Measurements from ENCODE around the gene ATF6B. TPM values are rescaled to one million over a fixed set of nuclear protein-coding genes. Genes with fewer than 3 reads are reported as not detected.
A peak's percentile ranks its signal among the peaks of the same experiment; 100 is the strongest.

Gene ATF6B
- total RNA-seq, 1 experiment from 2014 or later = 45.3 TPM

DNA sequence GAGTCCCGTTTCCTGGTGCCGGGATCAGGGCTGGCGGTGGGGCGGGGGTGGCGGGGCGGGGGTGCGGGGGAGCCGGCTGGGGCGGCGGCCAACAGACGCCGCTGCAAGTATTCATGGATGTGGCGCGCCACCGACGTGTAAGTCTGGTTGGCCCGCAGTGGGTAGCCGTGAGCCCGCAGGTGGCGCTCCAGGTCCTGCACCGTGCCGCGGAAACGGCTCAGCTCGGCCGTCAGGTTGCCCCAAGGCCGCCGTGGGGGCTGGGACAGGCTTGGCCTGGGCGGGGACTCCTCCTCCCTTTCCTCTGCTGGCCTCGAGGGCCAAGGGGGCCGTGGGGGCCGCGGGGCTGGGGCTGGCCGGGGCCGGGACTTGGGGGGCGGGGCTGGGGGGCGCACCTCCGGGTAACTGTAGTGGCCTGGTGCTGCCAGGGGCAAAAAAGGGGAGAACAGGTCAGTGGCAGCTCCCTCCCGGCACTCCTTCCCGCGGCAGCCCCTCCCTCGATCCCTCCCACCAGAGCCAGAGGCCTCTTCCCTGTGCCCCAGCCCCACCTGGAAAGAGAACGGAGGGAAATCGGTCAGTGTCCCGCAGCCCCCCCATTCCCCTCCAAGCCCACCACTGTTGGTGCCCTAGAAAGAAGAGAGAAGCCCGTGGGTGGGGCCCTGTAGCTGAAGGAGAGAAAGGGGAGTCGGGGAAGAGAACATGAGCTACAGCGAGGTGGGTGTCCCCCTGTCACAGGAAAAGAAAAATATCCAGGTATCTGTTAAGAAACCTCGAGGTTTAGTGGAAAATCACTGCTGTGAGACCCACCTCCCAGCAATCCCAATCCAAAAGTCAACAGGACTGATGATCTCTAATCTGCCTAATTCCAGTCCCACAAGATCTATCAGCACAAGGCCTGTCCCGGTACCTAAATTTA, 40.2 kb downstream of the ATF6B start:
- Histone ChIP-seq H4K91ac (ENCODE audit: insufficient read length, low read depth, low read length) (no peak overlapping the region), H3K23me2 (ENCODE audit: insufficient read length, low read depth, low read length, poor library complexity, severe bottlenecking) (peaks cover 3% of the 10 kb centered on the region), H3K4me2 (ENCODE audit: insufficient read depth, insufficient read length, low read length) (peak overlapping the region; percentile 29), H3K18ac (ENCODE audit: insufficient read length, low read depth, low read length) (peak overlapping the region; percentile 77), H3K27ac (ENCODE audit: insufficient read length, low read depth, low read length) (no peak overlapping the region), H3K79me2 (ENCODE audit: insufficient read depth, low read length) (no peaks in the 10 kb centered on the region), H2BK15ac (ENCODE audit: low read depth, low read length) (no peak overlapping the region), H3K4ac (ENCODE audit: low read depth, low read length) (no peak overlapping the region), H3K4me1 (ENCODE audit: insufficient read depth, low read length) (no peaks in the 10 kb centered on the region), H4K20me1 (ENCODE audit: control insufficient read depth, insufficient read depth, insufficient read length) (no peaks in the 10 kb centered on the region), H2BK5ac (ENCODE audit: insufficient read length, low read length) (no peak overlapping the region), H3K79me1 (ENCODE audit: insufficient read depth, low read depth, low read length, poor library complexity, severe bottlenecking) (no peaks in the 10 kb centered on the region), H4K5ac (ENCODE audit: insufficient read length, low read depth, low read length) (no peak overlapping the region), H4K8ac (replicated peaks; ENCODE audit: insufficient read length, low read depth, low read length) (no peak overlapping the region), H3K56ac (ENCODE audit: insufficient read length, low read depth, low read length) (no peak overlapping the region), H2BK12ac (ENCODE audit: insufficient read length, low read depth, low read length) (no peak overlapping the region), H2AFZ (ENCODE audit: low read length) (no peak overlapping the region), H2BK20ac (ENCODE audit: low read depth, low read length, poor library complexity, severe bottlenecking) (no peak overlapping the region), H3K27me3 (ENCODE audit: insufficient read depth, low read length) (no peaks in the 10 kb centered on the region; the same call in 1 of the 2 replicates), H2AK5ac (ENCODE audit: insufficient read length, low read length) (no peak overlapping the region), H2BK120ac (ENCODE audit: low read depth, low read length, poor library complexity, severe bottlenecking) (no peak overlapping the region), H3K9ac (ENCODE audit: extremely low read depth, insufficient read length, low read length) (no peak overlapping the region), H3T11ph (ENCODE audit: low read length) (no peak overlapping the region), H3K14ac (ENCODE audit: insufficient read depth, low read length) (peak overlapping the region; percentile 79; the same call in 1 of the 2 replicates), H3K9me3 (ENCODE audit: control insufficient read depth, low read depth, low read length) (no peaks in the 10 kb centered on the region), H3K23ac (ENCODE audit: insufficient read length, low read depth, low read length) (no peak overlapping the region)
- Mint-ChIP-seq H3K9me3 (no peaks in the 10 kb centered on the region), H3K27ac (peak overlapping the region in 1 of 3 experiments; percentile 50; a peak in 1 of 7 replicates), H3K36me3 (ENCODE audit: insufficient read depth in 1 of 3, low read depth in 3 of 3) (no peaks in the 10 kb centered on the region; a peak in 1 of 7 replicates), H3K4me3 (peak overlapping the region; percentile 38 to 71), H3K27me3 (ENCODE audit: low read depth) (peaks cover 30% of the 10 kb centered on the region), H3K4me1 (peaks cover 12 to 25% of the 10 kb centered on the region in 2 experiments)
- peak; percentile 94 for DNase-seq
- TF ChIP-seq, protein P1, sequence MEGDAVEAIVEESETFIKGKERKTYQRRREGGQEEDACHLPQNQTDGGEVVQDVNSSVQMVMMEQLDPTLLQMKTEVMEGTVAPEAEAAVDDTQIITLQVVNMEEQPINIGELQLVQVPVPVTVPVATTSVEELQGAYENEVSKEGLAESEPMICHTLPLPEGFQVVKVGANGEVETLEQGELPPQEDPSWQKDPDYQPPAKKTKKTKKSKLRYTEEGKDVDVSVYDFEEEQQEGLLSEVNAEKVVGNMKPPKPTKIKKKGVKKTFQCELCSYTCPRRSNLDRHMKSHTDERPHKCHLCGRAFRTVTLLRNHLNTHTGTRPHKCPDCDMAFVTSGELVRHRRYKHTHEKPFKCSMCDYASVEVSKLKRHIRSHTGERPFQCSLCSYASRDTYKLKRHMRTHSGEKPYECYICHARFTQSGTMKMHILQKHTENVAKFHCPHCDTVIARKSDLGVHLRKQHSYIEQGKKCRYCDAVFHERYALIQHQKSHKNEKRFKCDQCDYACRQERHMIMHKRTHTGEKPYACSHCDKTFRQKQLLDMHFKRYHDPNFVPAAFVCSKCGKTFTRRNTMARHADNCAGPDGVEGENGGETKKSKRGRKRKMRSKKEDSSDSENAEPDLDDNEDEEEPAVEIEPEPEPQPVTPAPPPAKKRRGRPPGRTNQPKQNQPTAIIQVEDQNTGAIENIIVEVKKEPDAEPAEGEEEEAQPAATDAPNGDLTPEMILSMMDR (conservative IDR thresholded peaks at IDR 0.05) = peak; percentile 68
- no CpG with 5 or more reads among the region's 50 CpGs for WGBS (ENCODE audit: extremely low coverage, insufficient read length, low lambda C conversion rate)

Measured in H9 (cell line).